ENCODE results near the gene F11R.
"Not testable (repeated sequence)": the region's sequence is repeated elsewhere in the genome, so short reads cannot be mapped to it uniquely, and the experiment has no call there.

F11R gene

GRCh38 chr1:160956966-160957365 lies 64.0 kb downstream of the F11R start:
- no peak for DNase-seq

GRCh38 chr1:160954158-160955104 lies 66.5 kb downstream of the F11R start, which contains the start of gene ITLN2:
ITLN2 (minus strand) TSS chr1:160954809; CDS start chr1:160954741, 68 bp downstream.
- DNase-seq, result peak; percentile 64

GRCh38 chr1:160953030-160953429 lies 67.9 kb downstream of the F11R start:
- no peak for DNase-seq

- no peak for DNase-seq
These were observed 68.8 kb downstream of the F11R start for GRCh38 chr1:160952129-160952510.

- DNase-seq, result peak; percentile 79
These were observed 69.4 kb downstream of the F11R start for GRCh38 chr1:160951443-160952128.

GRCh38 chr1:160950657-160951056 lies 70.3 kb downstream of the F11R start:
- DNase-seq, result no peak

- DNase-seq, result no peak
These were observed 71.1 kb downstream of the F11R start for GRCh38 chr1:160949881-160950280.

- DNase-seq, result not testable (repeated sequence)
These were observed 71.6 kb downstream of the F11R start for GRCh38 chr1:160949216-160949880.

GRCh38 chr1:160947174-160947759 lies 73.7 kb downstream of the F11R start:
- DNase-seq, result not testable (repeated sequence)

- DNase-seq, result not testable (repeated sequence)
These were observed 75.1 kb downstream of the F11R start for GRCh38 chr1:160945881-160946280.

All from suppressor macrophage treated with lipopolysaccharide for 4 hours (primary cell).